Measurements from ENCODE around the gene SLC26A1. TPM values are rescaled to one million over a fixed set of nuclear protein-coding genes. Genes with fewer than 3 reads are reported as not detected.

The SLC26A1 gene
- total RNA-seq, 1 donor from 2014 or later = 2.0 TPM

DNA sequence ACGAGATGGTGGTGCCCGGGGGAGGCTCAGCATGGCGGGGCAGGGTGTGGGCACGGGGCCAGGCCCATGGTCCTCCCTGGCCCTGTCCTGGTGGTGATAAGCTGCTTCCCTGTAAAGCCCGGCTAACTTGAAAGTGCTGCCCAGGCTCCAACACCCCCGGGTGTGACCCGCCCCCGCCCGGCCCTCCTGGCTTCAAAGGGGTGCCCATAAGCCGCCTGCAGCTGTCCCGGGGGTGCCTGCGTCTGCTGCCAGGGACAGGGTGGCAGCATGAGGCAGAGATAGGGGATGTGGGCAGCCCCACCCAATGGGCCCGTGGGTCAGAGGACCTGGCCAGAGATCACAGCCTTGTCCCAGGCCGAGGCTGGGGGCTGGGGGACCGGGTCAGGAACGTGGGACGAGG lies 36.3 kb upstream of the SLC26A1 start:
- DNase-seq (ENCODE audit: low spot score in 2 of 2) = no peak
- no peak for FAIRE-seq

DNA sequence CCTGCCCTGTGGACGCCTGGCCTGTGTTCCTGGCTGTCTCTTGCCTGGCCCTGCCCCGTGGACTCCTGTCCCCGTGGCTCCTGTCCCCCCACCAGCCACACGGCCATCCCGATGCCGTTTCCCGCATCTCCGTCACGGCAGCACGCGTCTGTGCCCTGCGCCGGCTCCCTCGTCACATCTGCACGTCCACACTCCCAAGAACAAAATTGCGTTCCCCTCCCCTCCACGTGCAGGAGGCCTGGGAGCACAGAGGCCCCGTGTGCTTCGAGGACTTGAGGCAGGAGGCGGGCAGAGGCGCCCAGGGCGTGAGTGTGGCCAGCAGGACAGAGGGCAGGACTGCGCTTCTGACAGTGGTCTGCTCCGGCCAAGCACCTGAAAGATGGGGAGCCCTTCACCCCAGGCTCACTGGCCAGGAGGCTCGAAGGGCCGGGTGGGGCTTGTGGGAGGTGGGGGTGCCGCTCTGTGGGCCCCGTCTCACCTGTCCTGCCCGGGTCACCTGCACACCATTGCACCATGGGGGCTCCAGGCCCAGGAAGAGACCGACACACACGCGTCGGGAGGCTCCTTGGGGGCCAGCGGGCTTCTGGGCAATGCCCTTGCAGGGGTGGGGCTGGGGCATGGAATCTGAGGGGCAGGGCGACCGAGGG lies 35.5 kb upstream of the SLC26A1 start:
- DNase-seq (ENCODE audit: low spot score in 2 of 2) (no peak), FAIRE-seq (no peak)

DNA sequence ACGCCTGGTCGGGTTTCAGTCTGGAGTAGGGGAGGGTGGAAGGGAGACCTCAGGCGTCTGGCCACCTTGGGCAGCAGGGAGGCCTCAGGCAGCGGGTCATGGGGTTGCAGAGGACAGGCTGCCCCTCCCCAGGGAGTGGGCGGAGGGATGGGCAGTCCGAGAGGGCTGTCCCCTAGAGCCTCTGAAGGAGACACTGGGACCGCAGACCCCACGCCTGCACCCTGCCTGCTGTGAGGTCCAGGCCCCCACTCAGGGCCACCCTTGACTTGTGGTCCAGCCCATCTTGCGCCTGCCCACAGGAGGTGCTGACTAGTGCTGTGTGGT lies 34.7 kb upstream of the SLC26A1 start:
- FAIRE-seq (no peak), DNase-seq (ENCODE audit: low spot score in 2 of 2) (no peak)

DNA sequence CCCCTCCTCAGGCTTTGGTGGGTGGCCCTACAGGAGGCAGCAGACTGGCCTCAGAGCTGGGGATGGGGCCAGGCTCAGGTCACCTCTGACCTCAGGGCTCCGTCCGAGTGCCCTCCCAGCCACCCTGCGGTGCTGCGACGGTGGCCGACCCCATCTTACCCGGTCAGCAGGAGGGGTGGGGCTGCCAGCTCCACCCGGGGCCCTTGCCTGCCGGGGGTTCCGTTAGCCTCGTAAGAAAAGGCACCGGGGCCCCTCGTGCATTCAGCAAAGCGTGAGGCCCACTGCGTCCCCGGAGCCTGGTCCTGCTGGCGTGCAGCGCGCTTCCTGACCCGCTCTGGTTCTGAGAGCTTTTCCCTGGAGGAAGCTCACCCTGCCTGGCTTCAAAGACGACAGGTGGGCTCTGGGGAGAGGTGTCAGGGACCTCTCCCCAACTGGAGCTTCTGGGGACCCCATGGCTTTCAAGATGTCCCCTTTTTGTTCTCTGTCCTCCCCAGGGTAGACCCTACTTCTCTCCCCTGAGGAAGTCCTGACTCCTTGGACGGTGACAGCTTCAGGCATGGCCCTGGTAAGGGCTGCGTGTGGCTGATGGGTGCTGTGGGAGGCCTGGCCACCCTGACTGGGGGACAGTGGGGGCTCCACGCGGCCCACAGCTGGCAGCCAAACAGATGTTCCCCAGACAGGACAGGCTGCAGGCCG lies 34.2 kb upstream of the SLC26A1 start:
- no peak for FAIRE-seq
- DNase-seq (ENCODE audit: low spot score in 2 of 2) = no peak

DNA sequence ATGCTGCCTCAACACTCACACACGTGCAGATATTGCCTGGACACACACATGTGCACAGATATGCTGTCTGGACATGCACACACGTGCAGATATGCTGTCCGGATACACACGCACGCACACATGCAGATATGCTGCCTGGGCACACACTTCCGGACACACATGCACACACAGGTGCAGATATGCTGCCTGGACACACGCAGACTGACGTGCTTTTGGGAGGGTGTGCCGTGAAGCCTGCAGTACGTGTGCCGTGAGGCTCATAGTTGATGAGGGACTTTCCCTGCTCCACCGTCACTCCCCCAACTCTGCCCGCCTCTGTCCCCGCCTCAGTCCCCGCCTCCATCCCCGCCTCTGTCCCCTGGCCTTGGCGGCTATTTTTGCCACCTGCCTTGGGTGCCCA lies 32.9 kb upstream of the SLC26A1 start:
- DNase-seq (ENCODE audit: low spot score in 2 of 2) (no peak), FAIRE-seq (no peak)

DNA sequence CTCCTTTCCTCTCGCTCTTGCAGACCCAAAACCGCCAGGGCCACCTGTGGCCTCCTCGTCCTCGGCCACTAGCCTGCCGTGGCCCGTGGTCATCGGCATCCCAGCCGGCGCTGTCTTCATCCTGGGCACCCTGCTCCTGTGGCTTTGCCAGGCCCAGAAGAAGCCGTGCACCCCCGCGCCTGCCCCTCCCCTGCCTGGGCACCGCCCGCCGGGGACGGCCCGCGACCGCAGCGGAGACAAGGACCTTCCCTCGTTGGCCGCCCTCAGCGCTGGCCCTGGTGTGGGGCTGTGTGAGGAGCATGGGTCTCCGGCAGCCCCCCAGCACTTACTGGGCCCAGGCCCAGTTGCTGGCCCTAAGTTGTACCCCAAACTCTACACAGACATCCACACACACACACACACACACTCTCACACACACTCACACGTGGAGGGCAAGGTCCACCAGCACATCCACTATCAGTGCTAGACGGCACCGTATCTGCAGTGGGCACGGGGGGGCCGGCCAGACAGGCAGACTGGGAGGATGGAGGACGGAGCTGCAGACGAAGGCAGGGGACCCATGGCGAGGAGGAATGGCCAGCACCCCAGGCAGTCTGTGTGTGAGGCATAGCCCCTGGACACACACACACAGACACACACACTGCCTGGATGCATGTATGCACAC lies 31.8 kb upstream of the SLC26A1 start:
- DNase-seq (ENCODE audit: low spot score in 2 of 2) (no peak), FAIRE-seq (no peak)

DNA sequence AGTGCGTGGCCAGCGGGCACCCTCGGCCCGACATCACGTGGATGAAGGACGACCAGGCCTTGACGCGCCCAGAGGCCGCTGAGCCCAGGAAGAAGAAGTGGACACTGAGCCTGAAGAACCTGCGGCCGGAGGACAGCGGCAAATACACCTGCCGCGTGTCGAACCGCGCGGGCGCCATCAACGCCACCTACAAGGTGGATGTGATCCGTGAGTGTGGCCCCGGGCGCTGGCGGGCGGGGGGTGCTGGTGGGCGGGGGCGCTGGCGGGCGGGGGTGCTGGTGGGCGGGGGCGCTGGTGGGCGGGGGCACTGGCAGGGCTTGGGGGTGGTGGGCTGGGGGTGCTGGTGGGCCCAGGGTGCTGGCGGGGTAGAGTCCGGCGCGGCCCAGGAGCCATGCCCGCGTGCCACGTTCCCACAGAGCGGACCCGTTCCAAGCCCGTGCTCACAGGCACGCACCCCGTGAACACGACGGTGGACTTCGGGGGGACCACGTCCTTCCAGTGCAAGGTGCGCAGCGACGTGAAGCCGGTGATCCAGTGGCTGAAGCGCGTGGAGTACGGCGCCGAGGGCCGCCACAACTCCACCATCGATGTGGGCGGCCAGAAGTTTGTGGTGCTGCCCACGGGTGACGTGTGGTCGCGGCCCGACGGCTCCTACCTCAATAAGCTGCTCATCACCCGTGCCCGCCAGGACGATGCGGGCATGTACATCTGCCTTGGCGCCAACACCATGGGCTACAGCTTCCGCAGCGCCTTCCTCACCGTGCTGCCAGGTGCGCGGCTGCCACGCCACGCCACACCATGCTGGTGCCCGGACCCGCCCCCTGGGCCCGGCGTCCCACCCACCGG lies 30.9 kb upstream of the SLC26A1 start:
- DNase-seq (ENCODE audit: low spot score in 2 of 2) (no peak), FAIRE-seq (no peak)

DNA sequence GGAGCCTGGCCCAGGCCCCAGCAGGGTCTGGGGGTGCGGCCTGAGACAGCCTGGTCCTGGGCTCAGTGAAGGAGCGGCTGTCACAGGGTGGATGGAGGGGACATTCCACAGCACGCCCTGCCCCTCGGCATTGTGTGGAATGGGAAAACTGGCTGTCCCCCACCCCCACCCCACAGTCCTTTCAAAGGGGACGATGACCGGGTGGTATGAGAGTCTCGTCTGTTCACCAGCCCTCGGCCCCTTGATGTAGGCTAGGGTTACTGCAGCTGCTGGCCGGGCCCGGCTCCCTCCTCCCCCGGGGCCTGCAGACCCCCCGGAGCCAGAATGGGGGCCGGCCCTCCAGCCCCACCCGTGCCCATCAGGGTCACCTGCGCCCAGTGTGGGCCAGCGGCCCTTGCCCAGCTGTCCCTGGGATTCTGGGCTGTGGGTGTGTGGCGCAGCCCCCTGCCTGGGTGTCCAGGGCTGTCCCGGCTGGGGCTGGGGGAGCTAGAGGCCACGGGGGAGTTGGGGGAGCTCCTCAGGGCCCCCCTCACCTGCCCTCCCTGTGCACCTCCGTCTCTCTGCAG lies 30.0 kb upstream of the SLC26A1 start:
- DNase-seq (ENCODE audit: low spot score in 2 of 2) = no peak
- no peak for FAIRE-seq

DNA sequence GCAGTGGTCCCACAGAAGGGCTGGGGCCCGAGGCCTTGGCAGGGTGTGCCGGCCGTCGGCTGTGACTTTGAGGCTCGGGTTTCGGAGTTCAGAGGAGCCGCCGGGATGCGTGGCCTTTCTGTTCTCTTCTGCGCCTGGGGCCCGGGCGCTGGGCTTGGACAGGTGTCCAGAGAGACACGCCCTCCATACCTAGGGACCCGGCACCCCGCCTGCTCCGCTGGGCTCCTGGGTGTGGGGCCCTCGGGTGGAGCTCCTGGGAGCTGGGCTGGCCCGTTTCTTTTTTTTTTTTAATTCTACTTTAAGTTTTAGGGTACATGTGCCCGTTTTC lies 29.5 kb upstream of the SLC26A1 start:
- FAIRE-seq (no peak), DNase-seq (ENCODE audit: low spot score in 2 of 2) (no peak)

DNA sequence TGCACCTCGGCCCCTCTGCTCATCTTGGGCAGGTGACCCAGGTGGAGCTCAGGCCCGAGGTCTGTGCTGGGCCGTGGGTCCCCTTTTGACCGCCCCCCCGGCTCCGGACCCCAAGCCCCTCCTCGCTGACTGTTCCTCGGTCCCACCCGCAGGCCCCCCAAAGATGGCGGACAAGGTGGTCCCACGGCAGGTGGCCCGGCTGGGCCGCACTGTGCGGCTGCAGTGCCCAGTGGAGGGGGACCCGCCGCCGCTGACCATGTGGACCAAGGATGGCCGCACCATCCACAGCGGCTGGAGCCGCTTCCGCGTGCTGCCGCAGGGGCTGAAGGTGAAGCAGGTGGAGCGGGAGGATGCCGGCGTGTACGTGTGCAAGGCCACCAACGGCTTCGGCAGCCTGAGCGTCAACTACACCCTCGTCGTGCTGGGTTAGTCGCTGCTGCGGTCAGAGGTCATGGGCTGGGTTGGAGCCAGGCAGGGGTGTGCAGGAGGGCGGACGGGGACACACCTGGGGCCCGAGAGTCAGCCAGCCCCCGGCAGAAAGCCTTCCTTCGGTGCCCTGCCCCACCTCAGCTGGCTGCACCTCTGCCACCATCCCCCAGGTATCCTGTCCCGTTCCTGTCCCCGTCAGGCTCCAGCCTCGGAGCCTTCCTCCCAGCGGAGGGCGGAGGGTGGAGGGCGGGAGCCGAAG lies 29.0 kb upstream of the SLC26A1 start:
- DNase-seq (ENCODE audit: low spot score in 2 of 2) = no peak
- FAIRE-seq = no peak

DNA sequence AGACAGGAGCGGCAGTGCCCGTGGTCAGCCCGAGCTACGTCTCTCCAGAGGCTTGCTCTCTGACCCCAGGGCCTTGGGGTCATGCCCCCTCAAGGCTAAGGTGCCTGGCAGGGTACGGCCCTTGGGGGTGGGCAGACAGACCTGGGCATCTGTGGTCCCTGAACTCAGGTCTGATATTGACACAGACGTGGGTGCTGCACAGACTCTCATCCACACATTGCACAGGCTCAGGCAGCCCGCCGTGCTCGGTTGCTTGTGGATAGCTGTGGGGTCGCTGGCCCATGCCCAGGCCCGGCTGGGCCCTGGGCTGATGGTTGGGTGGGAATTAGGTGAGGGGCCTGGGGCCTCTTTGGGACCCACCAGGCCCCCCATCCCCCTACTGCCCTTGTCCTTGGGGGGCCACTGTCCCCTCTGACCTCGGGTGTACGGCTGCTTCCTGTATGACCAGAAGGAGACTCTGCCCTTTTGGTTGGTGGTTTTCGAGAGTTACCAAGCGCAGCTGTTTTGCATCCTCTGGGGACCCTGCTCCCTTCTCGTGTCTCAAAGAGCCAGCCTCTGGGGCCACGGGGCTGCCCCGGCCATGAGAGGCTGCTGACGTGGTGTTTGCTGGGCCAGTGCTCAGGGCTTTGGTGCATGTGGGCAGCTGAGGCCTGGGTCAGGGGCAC lies 28.3 kb upstream of the SLC26A1 start:
- no peak for DNase-seq (ENCODE audit: low spot score in 2 of 2)
- FAIRE-seq = no peak

DNA sequence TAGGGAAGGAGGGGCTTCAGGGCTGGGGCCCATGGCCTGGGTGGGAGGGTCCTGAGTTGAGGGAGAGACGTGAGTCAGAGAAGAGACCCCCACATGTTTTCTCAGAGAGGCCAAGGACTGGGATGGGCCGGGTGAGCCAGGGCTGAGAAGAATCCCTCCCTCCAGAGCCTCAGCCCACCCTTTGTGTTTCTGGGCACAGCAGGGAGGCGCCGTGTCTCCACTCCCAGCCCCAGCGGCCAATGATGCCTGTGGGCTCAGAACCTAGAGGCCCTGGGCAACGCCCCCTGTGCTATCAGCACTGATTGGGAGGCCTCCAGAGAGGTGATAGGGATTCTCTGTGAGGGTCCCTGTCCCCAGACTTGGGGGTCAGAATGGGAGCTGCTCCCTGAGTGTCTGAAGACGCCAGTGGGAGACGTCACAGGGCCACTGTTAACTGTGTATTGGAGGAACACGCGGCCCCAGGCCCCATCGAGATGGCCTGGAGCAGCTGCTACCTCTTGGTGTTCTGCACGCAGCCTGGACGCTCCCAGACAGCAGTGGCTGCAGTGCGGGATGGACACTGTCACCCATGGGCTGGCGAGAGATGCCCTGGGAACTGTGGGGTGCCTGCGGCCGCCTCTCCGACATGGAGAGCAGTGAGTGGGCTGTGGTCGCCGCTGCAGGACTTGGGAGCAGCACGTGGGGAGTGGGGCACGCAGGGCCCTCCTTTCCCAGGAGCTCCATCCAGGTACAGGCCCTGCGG lies 26.7 kb upstream of the SLC26A1 start:
- no peak for DNase-seq (ENCODE audit: low spot score in 2 of 2)
- FAIRE-seq = no peak

DNA sequence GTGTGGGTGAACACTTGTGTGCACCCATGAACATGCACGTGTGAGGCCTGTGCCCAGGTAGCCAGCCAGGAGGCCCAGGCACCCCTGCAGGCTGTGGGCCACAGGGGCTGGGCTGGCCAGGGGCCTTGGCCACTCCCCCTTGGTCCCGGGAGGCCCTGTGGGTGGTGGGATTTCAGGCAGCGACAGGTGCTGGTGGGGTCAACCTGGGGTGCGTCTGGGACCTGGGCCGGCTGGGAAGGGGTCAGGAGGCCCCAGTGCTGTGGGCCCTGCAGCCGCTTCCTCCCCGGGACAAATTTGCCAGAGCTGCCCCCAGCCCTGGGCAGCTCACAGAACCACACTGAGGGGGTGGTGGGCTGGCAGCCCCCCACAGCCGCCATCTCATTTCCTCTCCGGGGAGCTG lies 26.1 kb upstream of the SLC26A1 start:
- no peak for FAIRE-seq

DNA sequence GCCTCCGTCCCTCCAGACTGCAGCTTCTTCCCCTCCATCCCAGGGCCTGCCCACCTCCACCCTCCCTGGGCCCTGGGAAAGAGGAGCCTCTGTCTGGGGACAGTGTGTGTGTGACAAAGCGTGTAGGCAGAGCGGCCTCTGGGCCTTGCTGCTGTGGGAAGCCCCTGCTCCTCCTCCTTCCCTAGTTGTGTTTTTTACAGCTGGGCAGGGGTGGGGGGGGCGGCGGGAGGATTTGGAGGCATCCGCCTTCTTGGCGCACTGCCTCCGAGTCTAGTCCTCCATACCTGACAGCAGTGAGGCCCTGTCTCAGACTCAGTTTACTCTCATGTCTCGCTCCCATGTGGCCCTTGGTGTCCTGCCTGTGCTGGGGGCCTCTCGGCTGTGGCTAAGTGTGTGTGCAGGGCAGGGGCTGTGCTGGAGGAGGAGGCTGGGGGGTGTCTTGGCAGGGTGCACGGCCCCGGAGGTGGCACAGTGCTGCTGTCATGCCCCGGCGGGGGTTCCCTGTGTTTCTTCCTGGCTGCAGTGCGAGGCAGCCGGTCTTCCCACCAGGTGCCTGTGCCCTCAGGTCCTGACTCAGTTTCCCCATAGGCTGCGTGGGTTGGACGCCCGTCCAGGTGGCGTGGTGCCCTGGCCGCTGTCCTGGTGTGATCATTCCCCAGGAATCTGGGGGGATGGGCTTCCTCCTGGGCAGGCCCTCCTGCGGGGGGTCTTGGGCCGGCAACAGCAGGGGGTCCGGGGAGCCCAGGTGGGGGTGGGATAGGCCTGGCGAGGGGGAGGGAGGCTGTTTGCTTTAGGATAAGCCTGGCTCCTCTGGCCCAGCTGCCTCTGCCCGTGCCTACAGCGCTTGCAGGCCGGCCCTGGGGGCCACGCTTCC lies 25.2 kb upstream of the SLC26A1 start:
- no peak for FAIRE-seq
- DNase-seq (ENCODE audit: low spot score in 2 of 2) = no peak

More for the DNA sequence above, 26.1 kb upstream of the SLC26A1 start:
- no peak for DNase-seq (ENCODE audit: low spot score in 2 of 2)

DNA sequence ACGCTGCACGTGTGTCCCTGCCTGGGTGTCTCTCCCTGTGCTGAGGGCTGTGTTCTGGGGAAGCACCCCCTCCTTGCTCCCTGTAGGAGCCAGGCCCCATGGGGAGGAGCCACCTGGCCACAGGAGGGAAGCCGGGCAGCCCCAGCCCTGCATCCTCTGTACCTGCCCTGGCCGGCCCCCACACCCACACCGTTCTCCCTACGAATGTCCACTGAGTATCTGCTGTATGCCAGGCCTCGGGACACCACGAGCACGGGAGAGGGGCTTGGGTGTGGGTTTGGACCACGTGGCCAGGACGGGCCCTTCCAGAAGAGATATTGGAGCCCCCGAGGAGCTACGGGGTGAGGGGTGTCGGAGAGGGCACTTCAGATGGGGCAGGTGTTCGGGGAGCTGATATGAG lies 24.5 kb upstream of the SLC26A1 start:
- FAIRE-seq = no peak
- DNase-seq (ENCODE audit: low spot score in 2 of 2) = no peak

DNA sequence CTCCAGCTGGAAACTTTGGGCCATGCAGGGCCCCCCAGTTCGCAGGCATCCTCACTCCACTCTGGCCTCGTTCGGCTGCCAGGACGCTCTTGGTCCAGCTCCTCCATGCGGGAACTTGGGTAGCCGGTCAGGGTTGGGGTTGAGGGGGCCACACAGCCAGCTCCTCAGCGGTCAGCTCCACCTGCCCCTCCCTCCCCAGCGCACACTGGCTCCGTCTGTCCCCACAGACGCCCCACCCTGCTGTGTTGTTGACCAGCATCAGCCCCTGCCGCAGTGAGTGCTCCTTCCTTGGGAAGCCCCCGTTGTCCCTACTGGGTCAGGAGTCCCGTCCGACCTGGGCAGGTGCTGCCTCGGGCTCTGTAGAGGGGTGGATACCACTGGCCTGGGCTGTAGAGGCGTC lies 24.0 kb upstream of the SLC26A1 start:
- no peak for FAIRE-seq
- no peak for DNase-seq (ENCODE audit: low spot score in 2 of 2)

DNA sequence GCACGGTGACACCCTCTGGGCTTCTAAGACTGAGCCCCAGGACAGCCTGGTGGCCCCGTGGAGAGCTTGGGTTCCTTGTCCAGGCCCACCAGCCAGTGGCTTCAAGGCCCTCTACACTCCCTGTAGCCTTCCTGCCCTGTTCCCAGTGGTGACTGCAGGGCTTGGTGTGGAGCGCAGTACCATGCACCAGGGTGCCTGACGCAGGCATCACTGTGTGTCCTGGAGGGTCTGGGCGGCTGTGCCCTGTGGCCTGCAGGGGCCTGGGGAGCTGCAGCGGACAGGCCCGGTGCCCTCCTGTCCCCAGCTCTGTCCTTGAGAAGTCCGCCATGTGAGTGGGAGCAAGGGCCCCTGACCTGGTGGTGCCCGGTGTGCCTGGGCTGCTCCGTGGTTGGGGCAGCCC lies 22.5 kb upstream of the SLC26A1 start:
- no peak for FAIRE-seq
- DNase-seq (ENCODE audit: low spot score in 2 of 2) = no peak

DNA sequence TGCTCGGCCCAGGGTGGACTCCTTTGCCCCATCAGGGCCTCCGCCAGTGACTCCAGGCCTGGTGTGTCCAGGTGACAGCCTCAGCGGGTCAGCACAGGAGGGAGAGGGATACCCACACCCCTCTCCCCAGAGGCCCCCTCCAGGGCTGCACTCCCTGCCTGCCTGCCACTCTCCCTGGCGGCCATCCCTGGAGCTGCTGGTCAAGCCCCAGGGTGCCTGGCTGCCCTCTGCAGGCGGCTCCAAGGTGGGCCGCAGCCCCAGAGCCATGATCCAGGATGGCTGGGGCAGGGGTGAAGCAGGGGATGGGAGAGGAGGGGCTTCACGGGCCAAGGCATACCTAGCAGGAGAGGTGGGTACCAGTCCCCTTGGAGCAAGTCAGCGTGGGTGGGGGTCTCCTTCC lies 22.0 kb upstream of the SLC26A1 start:
- FAIRE-seq (no peak), DNase-seq (ENCODE audit: low spot score in 2 of 2) (no peak)
